ENCODE data around the gene RAD51AP1.

Gene RAD51AP1

DNA sequence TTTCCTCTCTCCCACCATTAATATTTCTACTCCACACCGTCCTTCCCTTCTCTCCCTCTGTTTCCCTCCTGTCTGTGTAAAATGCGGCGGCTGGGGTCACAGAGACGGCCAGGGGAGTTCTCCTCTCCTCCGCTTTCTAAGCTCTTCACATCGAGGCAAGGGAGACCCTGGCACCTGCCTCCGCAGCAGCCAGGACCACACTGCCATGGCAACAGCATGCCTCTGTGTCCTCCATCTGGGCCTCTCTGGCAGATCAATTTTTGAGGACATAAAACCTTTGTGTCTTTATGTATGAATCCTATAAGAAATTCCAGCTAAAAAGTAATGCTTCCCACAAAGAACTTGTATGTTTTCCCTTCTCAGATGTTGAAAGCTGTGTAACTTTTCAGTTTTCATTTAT is 64.7 kb downstream of the RAD51AP1 start:
- DNase-seq, result no peak

DNA sequence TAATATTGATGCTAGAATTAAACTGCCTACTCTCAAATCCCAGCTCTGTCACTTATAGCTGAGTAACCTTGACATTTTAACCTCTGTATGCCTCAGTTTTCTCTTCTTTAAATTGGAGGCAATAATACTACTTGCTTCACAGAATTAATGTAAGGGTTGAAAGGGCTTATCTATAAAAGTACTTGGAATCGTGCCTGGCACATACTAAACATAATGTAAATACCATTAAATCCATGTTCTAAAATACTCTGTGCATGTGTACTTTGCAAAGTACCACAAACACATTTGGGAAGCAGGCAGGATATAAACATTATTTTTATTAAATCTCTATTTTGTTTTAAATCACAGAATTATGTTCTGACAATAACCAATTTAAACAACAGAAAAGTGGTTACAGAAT is 65.3 kb downstream of the RAD51AP1 start:
- DNase-seq, result no peak

DNA sequence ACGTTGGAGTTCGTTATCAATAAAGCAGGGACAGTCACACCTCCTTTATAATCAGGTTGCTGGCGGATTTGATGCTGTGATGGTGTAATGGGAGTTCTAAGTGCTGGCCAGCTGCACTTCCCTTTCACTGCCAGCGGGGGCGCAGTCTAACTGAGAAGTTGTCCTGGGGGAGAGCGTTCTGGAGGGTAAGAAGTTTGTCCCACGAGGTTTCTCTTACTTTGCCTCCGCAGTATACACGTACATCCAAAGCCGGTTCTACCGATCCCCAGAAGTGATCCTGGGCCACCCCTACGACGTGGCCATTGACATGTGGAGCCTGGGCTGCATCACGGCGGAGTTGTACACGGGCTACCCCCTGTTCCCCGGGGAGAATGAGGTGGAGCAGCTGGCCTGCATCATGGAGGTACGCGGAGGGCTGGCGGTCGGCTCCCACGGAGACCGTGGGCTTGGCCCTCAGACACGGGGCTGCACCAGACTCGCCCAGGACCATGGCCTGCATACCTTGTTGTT is 66.0 kb downstream of the RAD51AP1 start:
- peak; percentile 82 for DNase-seq

DNA sequence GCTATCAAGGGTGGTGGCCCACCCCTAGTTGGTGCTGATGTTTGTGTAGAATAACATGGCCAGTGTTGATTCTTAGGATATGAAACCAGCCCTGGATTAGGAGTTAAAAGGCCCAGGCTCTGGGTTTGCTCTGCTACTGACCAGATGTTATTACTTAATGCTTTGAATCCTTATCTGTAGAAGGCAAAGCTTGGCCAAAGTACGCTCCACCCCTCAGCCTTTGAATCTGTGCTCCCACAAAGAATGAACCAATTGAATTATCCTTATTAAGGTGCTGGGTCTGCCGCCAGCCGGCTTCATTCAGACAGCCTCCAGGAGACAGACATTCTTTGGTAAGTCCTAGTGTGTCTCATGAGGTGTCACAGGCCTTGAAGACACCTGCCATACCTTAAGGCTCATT is 68.4 kb downstream of the RAD51AP1 start:
- DNase-seq, result no peak

- DNase-seq, result no peak
Measured at GRCh38 chr12:4609071-4609470, 70.4 kb downstream of the RAD51AP1 start.

Measured in CD4-positive, alpha-beta T cell treated with Interleukin-6 for 4 hours (primary cell).